K562 (cell line): ENCODE measurements around the gene RNF227. TPM values are rescaled to one million over a fixed set of nuclear protein-coding genes. Genes with fewer than 3 reads are reported as not detected.
A peak's percentile ranks its signal among the peaks of the same experiment; 100 is the strongest.

ENCODE experiments used
- ATF3 ChIP-seq, 2 experiments: fragments of 450-650 bp in 1 of 2; sonication (generic) in 1 of 2; formaldehyde crosslinking in 1 of 2; IDR thresholded peaks in 1 of 2; conservative IDR thresholded peaks in 1 of 2; 2 replicates each; pipeline versions ENCODE4 v1.6.1 to v1.8.1; 2016 to 2023; ENCODE audit warnings: mild to moderate bottlenecking in 2 of 2, moderate library complexity in 2 of 2, inconsistent platforms in 1 of 2, missing genetic modification reagents in 1 of 2
- C11orf30 ChIP-seq: fragments of 450-650 bp; IDR thresholded peaks from 2 replicates; pipeline ENCODE4 v1.6.1; 2016; ENCODE audit warnings: low read depth, mild to moderate bottlenecking
- E2F6 ChIP-seq, 2 experiments: IDR thresholded peaks; 2 replicates each; pipeline ENCODE4 v1.6.1; 2011; ENCODE audit warnings: borderline replicate concordance in 1 of 2, control low read depth in 1 of 2, low read depth in 1 of 2, low read length in 1 of 2, mild to moderate bottlenecking in 1 of 2, mixed read lengths in 1 of 2, moderate library complexity in 1 of 2; ENCODE audit not compliant: insufficient read depth in 1 of 2, insufficient read length in 1 of 2, poor library complexity in 1 of 2, severe bottlenecking in 1 of 2; ENCODE audit errors: extremely low read depth in 1 of 2
- FOSL1 ChIP-seq: fragments of 200-800 bp; sonication (Bioruptor generic); conservative IDR thresholded peaks from 2 replicates; pipeline ENCODE4 v1.6.1; 2016; ENCODE audit warnings: missing genetic modification characterization, missing compliant biosample characterization
- FOXK2 ChIP-seq, 2 experiments: fragments of 450-650 bp; IDR thresholded peaks in 1 of 2; conservative IDR thresholded peaks in 1 of 2; 2 replicates each; pipeline ENCODE4 v1.6.1; 2016; ENCODE audit warnings: low read depth in 2 of 2, mild to moderate bottlenecking in 1 of 2
- L3MBTL2 ChIP-seq: fragments of 450-650 bp; IDR thresholded peaks from 2 replicates; pipeline ENCODE4 v1.6.1; 2016; ENCODE audit warnings: mild to moderate bottlenecking, moderate library complexity
- MED1 ChIP-seq: sonication (generic); formaldehyde crosslinking; IDR thresholded peaks from 2 replicates; pipeline ENCODE4 v1.8.1; 2023; ENCODE audit warnings: missing genetic modification reagents, borderline replicate concordance
- NFIC ChIP-seq: fragments of 450-650 bp; IDR thresholded peaks from 2 replicates; pipeline ENCODE4 v1.6.1; 2017; ENCODE audit warnings: mild to moderate bottlenecking, inconsistent platforms
- RBM25 ChIP-seq: fragments of 200-400 bp; formaldehyde crosslinking; IDR thresholded peaks from 2 replicates; pipeline ENCODE4 v1.6.1; 2018; ENCODE audit warnings: low read length, low read depth, moderate library complexity; ENCODE audit not compliant: severe bottlenecking
- TAF1 ChIP-seq: IDR thresholded peaks from 2 replicates; pipeline ENCODE4 v1.6.1; 2011; ENCODE audit warnings: mild to moderate bottlenecking, low read length, moderate library complexity; ENCODE audit not compliant: insufficient read depth, control insufficient read depth, severe bottlenecking; ENCODE audit errors: extremely low read depth
- UBTF ChIP-seq, 2 experiments: IDR thresholded peaks; 2 replicates each; pipeline ENCODE4 v1.6.1; 2012; ENCODE audit warnings: improper control_type of control experiment in 2 of 2, low read depth in 2 of 2, low read length in 2 of 2, borderline replicate concordance in 1 of 2
- ZBTB7A ChIP-seq: IDR thresholded peaks from 2 replicates; pipeline ENCODE4 v1.6.1; 2011; ENCODE audit warnings: low read depth, mild to moderate bottlenecking, low read length, moderate library complexity, borderline replicate concordance; ENCODE audit not compliant: control insufficient read depth
- ZNF609 ChIP-seq: sonication (generic); formaldehyde crosslinking; IDR thresholded peaks from 2 replicates; pipeline ENCODE4 v1.8.1; 2023; ENCODE audit warnings: missing genetic modification reagents, mild to moderate bottlenecking, borderline replicate concordance
- polyA plus RNA-seq, 8 experiments: library from polyadenylated mRNA; depleted of rRNA in 4 of 8; stranded (reverse) in 5 of 8; unstranded in 3 of 8; fragments of >200 nt; fragmentation: Nextera tagmentation in 2 of 8; fragmentation: Illumina TruSeq in 1 of 8; extraction: Ambion mirVana in 2 of 8; extraction: Trizol in 1 of 8; gene quantifications; 2 replicates each; pipeline versions ENCODE4 v1.2.1 to v1.2.3, GENCODE V29; 2011 to 2014; ENCODE audit warnings: inconsistent platforms in 1 of 8, missing spikeins in 1 of 8
- total RNA-seq, 7 experiments: library from RNA; depleted of rRNA in 6 of 7; stranded (reverse); fragments of >200 nt in 6 of 7; fragmentation: Illumina TruSeq in 2 of 7; extraction: Trizol in 2 of 7; gene quantifications; 2 replicates each; pipeline versions ENCODE4 v1.2.1 to v1.2.3, GENCODE V29; 2011 to 2021; ENCODE audit warnings: low replicate concordance in 1 of 7

The RNF227 gene
- total and polyA plus RNA-seq, 9 of the 15 experiments (the other 6 are each of a cell fraction or from before 2014, with no cell fraction given) = 1.1 to 6.7 (median 2.3) TPM

- TF ChIP-seq UBTF (IDR thresholded peaks at IDR 0.05; ENCODE audit: borderline replicate concordance in 1 of 2, low read depth in 2 of 2, low read length in 2 of 2) (peak; percentile 82 to 91; a peak in 3 of 4 replicates), ZBTB7A (peak; percentile 61; the same call in 1 of the 2 replicates), ZNF609 (no peak), ATF3 (IDR thresholded peaks at IDR 0.05) (peak; percentile 37; the same call in 1 of the 2 replicates), ATF3 (CRISPR knock-in tag; conservative IDR thresholded peaks at IDR 0.05) (no peak), MED1 (CRISPR knock-in tag) (no peak), L3MBTL2 (peak; percentile 84), E2F6 (IDR thresholded peaks at IDR 0.05; ENCODE audit: borderline replicate concordance in 1 of 2, extremely low read depth in 1 of 2, insufficient read depth in 1 of 2, insufficient read length in 1 of 2, low read depth in 1 of 2, low read length in 1 of 2, poor library complexity in 1 of 2, severe bottlenecking in 1 of 2) (peak in 1 of 2 experiments; percentile 86), C11orf30 (peak; percentile 35; the same call in 1 of the 2 replicates), RBM25 (no peak), FOSL1 (tag) (peak; percentile 61), NFIC (peak; percentile 42), FOXK2 (conservative IDR thresholded peaks at IDR 0.05 in 1 of 2, IDR thresholded peaks at IDR 0.05 in 1 of 2; ENCODE audit: low read depth in 2 of 2) (peak; percentile 66 to 78; a peak in 2 of 4 replicates), TAF1 (peak; percentile 13)
Observed at GRCh38 chr17:7932949-7933348, 16.9 kb upstream of the RNF227 start (continued).
